ENCODE results near the gene LRP6. TPM values are rescaled to one million over a fixed set of nuclear protein-coding genes. Genes with fewer than 3 reads are reported as not detected.

LRP6 gene
- total RNA-seq, 4 donors from 2014 or later, result 15.1 to 25.9 (median 22.0) TPM

- DNase-seq (ENCODE audit: low spot score) (no peak), ATAC-seq (ENCODE audit: low FRiP score) (no peak)
- no peak for TF ChIP-seq CTCF (IDR thresholded peaks at IDR 0.05)
These were observed 158.3 kb downstream of the LRP6 start for GRCh38 chr12:12108441-12109058.

- DNase-seq (ENCODE audit: low spot score) (no peak), ATAC-seq (ENCODE audit: low FRiP score) (no peak)
- no peak for TF ChIP-seq CTCF (IDR thresholded peaks at IDR 0.05)
These were observed 159.2 kb downstream of the LRP6 start for GRCh38 chr12:12107678-12108077.

- no peak for TF ChIP-seq CTCF (IDR thresholded peaks at IDR 0.05)
- ATAC-seq (ENCODE audit: low FRiP score), result no peak
- DNase-seq (ENCODE audit: low spot score), result no peak
These were observed 167.7 kb downstream of the LRP6 start for GRCh38 chr12:12099102-12099501.

- DNase-seq (ENCODE audit: low spot score), result no peak
- TF ChIP-seq CTCF (IDR thresholded peaks at IDR 0.05), result no peak
- no peak for ATAC-seq (ENCODE audit: low FRiP score)
These were observed 168.2 kb downstream of the LRP6 start for GRCh38 chr12:12098691-12099015.

- DNase-seq (ENCODE audit: low spot score), result no peak
- no peak for TF ChIP-seq CTCF (IDR thresholded peaks at IDR 0.05)
- no peak for ATAC-seq (ENCODE audit: low FRiP score)
These were observed 168.8 kb downstream of the LRP6 start for GRCh38 chr12:12097891-12098690.

GRCh38 chr12:12095021-12095420, 171.8 kb downstream of the LRP6 start:
- DNase-seq (ENCODE audit: low spot score) (no peak), ATAC-seq (ENCODE audit: low FRiP score) (no peak)

More at GRCh38 chr12:12095021-12095420, 171.8 kb downstream of the LRP6 start:
- TF ChIP-seq CTCF (IDR thresholded peaks at IDR 0.05), result no peak
